HCT116 (cell line): ENCODE results near the gene FBXL13. TPM values are rescaled to one million over a fixed set of nuclear protein-coding genes. Genes with fewer than 3 reads are reported as not detected.

ENCODE experiments used
- ATAC-seq: fragments of 200-7000 bp; cut with Tn5 transposase; 2 replicates; pipeline ENCODE4 v1.9.1; 2020; ENCODE audit warnings: mild to moderate bottlenecking, moderate library complexity
- BruUV-seq: library from RNA; stranded (reverse); fragments of 400-500 nt; replicated peaks from 2 replicates; lab custom pipeline; 2021; lab: Mats Ljungman, UMichigan
- CTCF ChIA-PET: fragments of 300-600 bp; sonication (Branson Sonifier 250); formaldehyde crosslinking; loops from one replicate; lab custom pipeline; 2021; ENCODE audit warnings: antibody characterized with exemption; lab: Charles Lee
- POLR2A ChIA-PET: fragments of 300-600, 350-600 bp; sonication (Branson Sonifier 250); formaldehyde crosslinking; loops from one replicate; lab custom pipeline; 2021; ENCODE audit warnings: antibody characterized with exemption; lab: Charles Lee
- RAD21 ChIA-PET, 2 experiments: fragments of 300-600 bp; sonication (Branson Sonifier 250); formaldehyde crosslinking; loops; one replicate each; lab custom pipeline; 2023; ENCODE audit warnings: low total read pairs in 2 of 2; ENCODE audit not compliant: uncharacterized antibody in 2 of 2, unreplicated experiment in 2 of 2, low non-redundant PET in 1 of 2; lab: Charles Lee
- DNase-seq: peaks from one replicate; pipeline ENCODE4 v3.0.0-alpha.2; 2010; ENCODE audit warnings: low read depth, low spot score
- H2AFZ ChIP-seq: fragments of 200-600 bp; shearing (Covaris generic), sonication (generic); 2 replicates; pipeline ENCODE4 v1.6.1; 2017; ENCODE audit warnings: low read depth, mixed run types, mixed read lengths, antibody characterized with exemption, low read length; ENCODE audit not compliant: poor library complexity, severe bottlenecking
- H3K27ac ChIP-seq: 2 replicates; pipeline ENCODE4 v1.5.1; 2012; ENCODE audit warnings: low read depth, low read length
- H3K27me3 ChIP-seq: fragments of 200-600 bp; sonication (generic); 2 replicates; pipeline ENCODE4 v1.6.1; 2016; ENCODE audit warnings: mixed run types, low read length, mixed read lengths; ENCODE audit not compliant: insufficient read depth
- H3K36me3 ChIP-seq, 2 experiments: fragments of 200-500 bp in 1 of 2; fragments of 200-600 bp in 1 of 2; sonication (Bioruptor generic) in 1 of 2; sonication (generic) in 1 of 2; 2 replicates each; pipeline versions ENCODE4 v1.5.1 to v1.6.1; 2014 to 2016; ENCODE audit warnings: low read length in 2 of 2, inconsistent platforms in 1 of 2, mixed read lengths in 1 of 2, mixed run types in 1 of 2; ENCODE audit not compliant: insufficient read depth in 2 of 2, control insufficient read depth in 1 of 2
- H3K4me1 ChIP-seq, 2 experiments: fragments of 200-600 bp in 1 of 2; sonication (generic) in 1 of 2; 2 replicates each; pipeline versions ENCODE4 v1.5.1 to v1.6.1; 2012 to 2017; ENCODE audit warnings: low read length in 2 of 2, inconsistent platforms in 1 of 2, mild to moderate bottlenecking in 1 of 2, mixed read lengths in 1 of 2, mixed run types in 1 of 2, moderate library complexity in 1 of 2; ENCODE audit not compliant: insufficient read depth in 2 of 2, control insufficient read depth in 1 of 2
- H3K4me2 ChIP-seq: fragments of 200-600 bp; sonication (generic); 2 replicates; pipeline ENCODE4 v1.6.1; 2017; ENCODE audit warnings: mixed run types, low read length, mixed read lengths
- H3K4me3 ChIP-seq, 2 experiments: fragments of 200-600 bp in 1 of 2; sonication (generic) in 1 of 2; replicated peaks in 1 of 2; 2 replicates each; pipeline ENCODE4 v1.5.1; 2011 to 2016; ENCODE audit warnings: low read length in 2 of 2, control low read depth in 1 of 2, low read depth in 1 of 2, mild to moderate bottlenecking in 1 of 2, mixed read lengths in 1 of 2, mixed run types in 1 of 2
- H3K79me2 ChIP-seq: fragments of 200-600 bp; sonication (generic); 2 replicates; pipeline ENCODE4 v1.6.1; 2017; ENCODE audit warnings: mild to moderate bottlenecking, mixed run types, low read length, moderate library complexity, mixed read lengths; ENCODE audit not compliant: insufficient read depth
- H3K9ac ChIP-seq: fragments of 200-600 bp; sonication (generic); 2 replicates; pipeline ENCODE4 v1.6.1; 2016; ENCODE audit warnings: low read length, mixed read lengths
- H3K9me2 ChIP-seq: fragments of 200-600 bp; sonication (generic), shearing (Covaris generic); 2 replicates; pipeline ENCODE4 v1.6.1; 2017; ENCODE audit warnings: mixed run types, mild to moderate bottlenecking, moderate library complexity; ENCODE audit not compliant: insufficient read depth
- H3K9me3 ChIP-seq, 2 experiments: fragments of 200-500 bp in 1 of 2; fragments of 200-600 bp in 1 of 2; sonication (Bioruptor generic) in 1 of 2; sonication (generic) in 1 of 2; 2 replicates each; pipeline ENCODE4 v1.6.1; 2014 to 2017; ENCODE audit warnings: low read length in 2 of 2, mixed read lengths in 2 of 2, inconsistent platforms in 1 of 2, low read depth in 1 of 2, mild to moderate bottlenecking in 1 of 2, mixed run types in 1 of 2, moderate library complexity in 1 of 2; ENCODE audit not compliant: control insufficient read depth in 1 of 2, insufficient read depth in 1 of 2
- H4K20me1 ChIP-seq: fragments of 200-600 bp; sonication (generic), shearing (Covaris generic); 2 replicates; pipeline ENCODE4 v1.6.1; 2017; ENCODE audit warnings: mixed run types, mild to moderate bottlenecking, moderate library complexity; ENCODE audit not compliant: insufficient read depth
- EGR1 ChIP-seq: IDR thresholded peaks from 2 replicates; pipeline ENCODE4 v1.6.1; 2012; ENCODE audit warnings: low read depth
- EZH2 ChIP-seq: fragments of 200-600 bp; sonication (generic); IDR thresholded peaks from 2 replicates; pipeline ENCODE4 v1.6.1; 2017; ENCODE audit warnings: antibody characterized with exemption, mixed run types
- EZH2phosphoT487 ChIP-seq: fragments of 200-600 bp; IDR thresholded peaks from 2 replicates; pipeline ENCODE4 v1.6.1; 2018; ENCODE audit warnings: antibody characterized with exemption, borderline replicate concordance
- REST ChIP-seq: IDR thresholded peaks from 2 replicates; pipeline ENCODE4 v1.6.1; 2012; ENCODE audit warnings: low read depth
- SIN3A ChIP-seq: IDR thresholded peaks from 2 replicates; pipeline ENCODE4 v1.6.1; 2012; ENCODE audit warnings: low read depth
- TCF7L2 ChIP-seq: IDR thresholded peaks from 2 replicates; pipeline ENCODE4 v1.7.0; 2011; ENCODE audit warnings: borderline replicate concordance, inconsistent platforms; ENCODE audit not compliant: insufficient read depth, insufficient read length; ENCODE audit errors: extremely low read depth
- ZBTB33 ChIP-seq: IDR thresholded peaks from 2 replicates; pipeline ENCODE4 v1.6.1; 2011; ENCODE audit warnings: mild to moderate bottlenecking, low read length, moderate library complexity; ENCODE audit not compliant: insufficient replicate concordance; ENCODE audit errors: extremely low read depth
- ZFX ChIP-seq: fragments of 450-650 bp; IDR thresholded peaks from 2 replicates; pipeline ENCODE4 v1.6.1; 2017
- ZNF274 ChIP-seq: fragments of 200-500 bp; sonication (Bioruptor generic); IDR thresholded peaks from 2 replicates; pipeline ENCODE4 v1.6.1; 2014; ENCODE audit warnings: mild to moderate bottlenecking, low read depth, low read length, inconsistent platforms
- intact Hi-C: fragments of 100-400 bp; cut with micrococcal nuclease; formaldehyde crosslinking; loops from 2 replicates; pipeline ENCODE4 v1.10.0; 2022
- total RNA-seq: library from RNA; stranded (reverse); gene quantifications from one replicate; pipeline ENCODE4 v1.2.1, GENCODE V29; 2021; ENCODE audit not compliant: unreplicated experiment

The FBXL13 gene
- total RNA-seq, 1 experiment from 2014 or later: 1.0 TPM

- H3K9me2 ChIP-seq: no peaks in the 10 kb centered on the region
- TF ChIP-seq ZBTB33: no peak
- no peak for TF ChIP-seq EZH2
- no peak for TF ChIP-seq EZH2phosphoT487
- TF ChIP-seq ZFX: no peak
- TF ChIP-seq EGR1: no peak
- no peak for TF ChIP-seq REST
- no peak for TF ChIP-seq ZNF274
- TF ChIP-seq SIN3A: no peak
- TF ChIP-seq TCF7L2: no peak
- TF ChIP-seq, all 23 proteins: peak for 0
- CTCF ChIA-PET: no interaction called here
- H3K9me3 ChIP-seq: no peaks in the 10 kb centered on the region
- intact Hi-C loops: no loop called here
- no peak for ATAC-seq
- H3K27me3 ChIP-seq: no peaks in the 10 kb centered on the region
- H3K9ac ChIP-seq: no peak overlapping the region
- no peaks in the 10 kb centered on the region for H3K79me2 ChIP-seq
- H3K36me3 ChIP-seq: no peaks in the 10 kb centered on the region
- BruUV-seq: no TSS peak
- H4K20me1 ChIP-seq: no peaks in the 10 kb centered on the region
- no peak overlapping the region for H2AFZ ChIP-seq
- RAD21 ChIA-PET: no interaction called here
- DNase-seq: no peak
- no peak overlapping the region for H3K4me3 ChIP-seq
- H3K4me2 ChIP-seq: no peak overlapping the region
- H3K27ac ChIP-seq: no peak overlapping the region
- POLR2A ChIA-PET: no interaction called here
- no peaks in the 10 kb centered on the region for H3K4me1 ChIP-seq
Observed at GRCh38 chr7:102942868-102943267, 131.7 kb downstream of the FBXL13 start.
